ENCODE data around the gene PLCB1.
A peak's percentile ranks its signal among the peaks of the same experiment; 100 is the strongest.

Gene PLCB1

DNA sequence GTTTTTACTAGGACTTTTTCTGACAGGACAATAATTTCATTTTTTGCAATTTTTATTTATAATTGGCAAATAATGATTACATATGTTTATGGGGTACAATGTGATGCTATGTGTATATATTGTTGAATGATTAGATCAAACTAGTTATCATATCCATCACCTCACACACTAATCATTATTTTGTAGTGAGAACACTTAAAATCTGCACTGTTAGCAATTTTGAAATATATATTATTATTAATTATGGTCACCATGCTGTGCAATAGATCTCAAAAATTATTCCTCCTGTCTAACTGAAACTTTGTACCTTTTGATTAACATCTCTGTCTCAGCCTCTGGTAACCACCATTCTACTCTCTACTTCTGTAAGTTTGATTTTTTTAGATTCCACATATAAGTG is 378.7 kb downstream of the PLCB1 start:
- no peak for TF ChIP-seq JUND (IDR thresholded peaks at IDR 0.05; ENCODE audit: low read depth)
- DNase-seq (ENCODE audit: low read depth in 1 of 2, low spot score in 1 of 2) = no peak
- in situ Hi-C loops (cut with HindIII; ENCODE audit: low pct_unique_long_range_greater_than_20kb, low sequenced_read_pairs) = no loop called here

DNA sequence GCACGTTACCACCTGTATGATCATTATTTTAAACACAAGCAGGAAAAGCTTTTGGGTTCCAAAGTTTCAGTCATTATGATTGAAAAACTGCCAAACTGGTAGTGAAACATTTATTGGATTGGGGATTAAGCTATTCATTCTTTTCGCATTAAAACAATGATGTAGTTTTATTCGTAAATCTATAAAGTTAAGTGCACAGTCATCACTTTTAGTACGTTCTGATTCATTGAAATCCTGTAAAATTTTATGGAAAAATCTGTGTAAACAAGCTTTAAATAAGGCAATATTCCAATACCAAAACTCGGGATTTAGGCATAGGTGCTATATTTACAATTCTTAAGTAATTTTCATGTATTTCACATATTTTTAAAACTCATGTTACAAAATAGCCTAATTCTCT is 379.9 kb downstream of the PLCB1 start:
- in situ Hi-C loops (cut with HindIII; ENCODE audit: low pct_unique_long_range_greater_than_20kb, low sequenced_read_pairs) = no loop called here
- no peak for TF ChIP-seq JUND (IDR thresholded peaks at IDR 0.05; ENCODE audit: low read depth)
- no peak for DNase-seq (ENCODE audit: low read depth in 1 of 2, low spot score in 1 of 2)

DNA sequence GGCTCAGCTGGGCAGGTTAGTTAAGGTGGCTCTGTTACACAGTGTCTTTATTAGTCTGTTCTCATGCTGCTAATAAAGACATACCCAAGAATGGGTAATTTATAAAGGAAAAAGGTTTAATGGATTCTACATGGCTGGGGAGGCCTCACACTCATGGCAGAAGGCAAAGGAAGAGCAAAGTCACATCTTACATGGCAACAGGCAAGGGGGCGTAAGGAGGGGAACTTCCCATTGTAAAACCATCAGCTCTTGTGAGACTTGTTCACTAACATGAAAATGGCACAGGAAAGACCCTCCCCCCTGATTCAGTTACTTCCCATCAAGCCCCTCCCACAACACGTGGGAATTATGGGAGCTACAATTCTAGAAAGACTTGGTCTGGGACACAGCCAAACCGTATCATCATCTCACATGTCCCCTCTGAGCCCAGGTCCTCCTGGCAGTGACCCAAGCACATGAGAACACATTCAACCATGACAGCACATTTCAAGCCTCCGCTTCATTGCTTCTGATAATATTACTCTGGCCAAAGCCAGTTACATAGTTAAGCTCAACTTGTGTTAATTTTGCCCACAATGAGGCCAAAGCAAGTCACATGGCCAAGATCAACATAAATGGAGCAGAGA is 383.9 kb downstream of the PLCB1 start:
- no peak for TF ChIP-seq JUND (IDR thresholded peaks at IDR 0.05; ENCODE audit: low read depth)
- in situ Hi-C loops (cut with HindIII; ENCODE audit: low pct_unique_long_range_greater_than_20kb, low sequenced_read_pairs) = no loop called here
- DNase-seq (ENCODE audit: low read depth in 1 of 2, low spot score in 1 of 2) = no peak

DNA sequence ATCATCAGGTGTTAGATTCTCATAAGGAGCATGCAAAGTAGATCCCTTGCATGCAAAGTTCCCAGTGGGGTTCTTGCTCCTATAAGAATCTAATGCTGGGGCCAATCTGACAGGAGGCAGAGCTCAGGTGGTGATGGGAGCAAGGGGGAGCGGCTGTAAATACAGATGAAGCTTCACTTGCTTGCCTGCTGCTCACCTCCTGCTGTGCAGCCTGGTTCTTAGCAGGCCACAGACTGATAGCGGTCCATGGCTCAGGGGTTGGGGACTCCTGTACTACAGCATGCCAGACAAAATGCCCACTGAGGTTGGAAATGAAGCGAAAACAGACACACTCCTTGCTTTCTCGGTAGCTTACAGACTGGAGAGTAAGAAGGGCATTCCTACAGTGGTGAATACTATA is 386.8 kb downstream of the PLCB1 start:
- in situ Hi-C loops (cut with HindIII; ENCODE audit: low pct_unique_long_range_greater_than_20kb, low sequenced_read_pairs) = no loop called here
- no peak for DNase-seq (ENCODE audit: low read depth in 1 of 2, low spot score in 1 of 2)
- TF ChIP-seq JUND (IDR thresholded peaks at IDR 0.05; ENCODE audit: low read depth) = no peak

DNA sequence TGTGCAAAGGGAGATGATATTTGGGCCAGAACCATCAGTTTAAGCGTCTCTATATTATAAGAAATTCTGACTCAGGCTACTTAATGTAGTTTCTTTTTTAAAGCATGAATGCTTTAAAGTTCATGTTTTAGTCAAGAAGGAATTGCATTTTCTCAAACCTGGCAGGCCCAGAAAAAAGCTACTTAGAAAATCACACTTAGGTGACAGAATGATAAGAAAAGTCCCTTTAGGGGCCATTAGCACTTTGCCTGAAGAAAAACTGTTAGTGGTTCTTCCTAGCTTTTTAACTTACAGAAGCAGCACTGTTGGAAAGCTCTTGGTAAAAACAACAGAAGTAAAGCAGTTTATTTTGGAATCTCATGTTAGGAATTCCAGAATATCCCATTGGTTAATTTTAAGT is 387.8 kb downstream of the PLCB1 start:
- no peak for TF ChIP-seq JUND (IDR thresholded peaks at IDR 0.05; ENCODE audit: low read depth)
- DNase-seq (ENCODE audit: low read depth in 1 of 2, low spot score in 1 of 2) = no peak
- in situ Hi-C loops (cut with HindIII; ENCODE audit: low pct_unique_long_range_greater_than_20kb, low sequenced_read_pairs) = no loop called here

DNA sequence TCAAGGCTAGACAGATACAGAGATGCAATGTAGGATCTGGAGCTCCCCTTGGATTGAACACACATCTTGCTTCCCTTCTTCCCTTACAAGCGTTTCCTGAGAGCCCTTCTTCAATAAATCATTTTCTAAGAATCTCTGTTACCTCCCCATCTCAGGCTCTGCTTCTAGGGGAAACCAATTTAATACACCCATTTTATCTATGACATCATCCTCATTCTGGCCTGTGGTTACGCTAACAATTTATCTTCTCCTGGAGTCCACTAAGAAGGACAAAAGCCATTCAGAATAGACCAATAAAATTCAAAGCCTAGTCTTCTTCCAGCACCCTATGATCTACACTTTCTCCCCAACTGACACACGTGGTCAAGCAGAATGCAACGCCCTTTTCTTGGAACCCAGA is 390.1 kb downstream of the PLCB1 start:
- DNase-seq (ENCODE audit: low read depth in 1 of 2, low spot score in 1 of 2) = no peak
- TF ChIP-seq JUND (IDR thresholded peaks at IDR 0.05; ENCODE audit: low read depth) = no peak
- in situ Hi-C loops (cut with HindIII; ENCODE audit: low pct_unique_long_range_greater_than_20kb, low sequenced_read_pairs) = no loop called here

DNA sequence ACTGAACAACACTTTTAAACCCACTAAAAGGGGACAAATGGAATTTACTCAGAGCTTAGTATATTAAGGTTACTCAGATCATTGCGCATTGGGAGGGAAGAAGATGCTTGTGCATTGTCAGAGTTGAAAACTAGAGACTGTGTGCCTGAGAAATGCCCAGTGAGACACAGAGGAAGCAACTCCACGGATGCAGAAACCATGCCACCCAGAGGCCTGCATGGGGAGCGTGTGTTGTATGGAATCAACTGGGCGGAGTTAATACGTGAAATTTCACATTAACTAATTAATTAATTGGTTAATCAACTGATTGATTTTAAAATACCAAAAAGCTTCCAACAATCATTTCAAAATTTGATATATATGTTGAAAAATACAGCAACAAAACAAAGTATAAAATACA is 391.6 kb downstream of the PLCB1 start:
- DNase-seq (ENCODE audit: low read depth in 1 of 2, low spot score in 1 of 2) = peak in 1 of 2 experiments; percentile 34
- in situ Hi-C loops (cut with HindIII; ENCODE audit: low pct_unique_long_range_greater_than_20kb, low sequenced_read_pairs) = no loop called here
- TF ChIP-seq JUND (IDR thresholded peaks at IDR 0.05; ENCODE audit: low read depth) = no peak

DNA sequence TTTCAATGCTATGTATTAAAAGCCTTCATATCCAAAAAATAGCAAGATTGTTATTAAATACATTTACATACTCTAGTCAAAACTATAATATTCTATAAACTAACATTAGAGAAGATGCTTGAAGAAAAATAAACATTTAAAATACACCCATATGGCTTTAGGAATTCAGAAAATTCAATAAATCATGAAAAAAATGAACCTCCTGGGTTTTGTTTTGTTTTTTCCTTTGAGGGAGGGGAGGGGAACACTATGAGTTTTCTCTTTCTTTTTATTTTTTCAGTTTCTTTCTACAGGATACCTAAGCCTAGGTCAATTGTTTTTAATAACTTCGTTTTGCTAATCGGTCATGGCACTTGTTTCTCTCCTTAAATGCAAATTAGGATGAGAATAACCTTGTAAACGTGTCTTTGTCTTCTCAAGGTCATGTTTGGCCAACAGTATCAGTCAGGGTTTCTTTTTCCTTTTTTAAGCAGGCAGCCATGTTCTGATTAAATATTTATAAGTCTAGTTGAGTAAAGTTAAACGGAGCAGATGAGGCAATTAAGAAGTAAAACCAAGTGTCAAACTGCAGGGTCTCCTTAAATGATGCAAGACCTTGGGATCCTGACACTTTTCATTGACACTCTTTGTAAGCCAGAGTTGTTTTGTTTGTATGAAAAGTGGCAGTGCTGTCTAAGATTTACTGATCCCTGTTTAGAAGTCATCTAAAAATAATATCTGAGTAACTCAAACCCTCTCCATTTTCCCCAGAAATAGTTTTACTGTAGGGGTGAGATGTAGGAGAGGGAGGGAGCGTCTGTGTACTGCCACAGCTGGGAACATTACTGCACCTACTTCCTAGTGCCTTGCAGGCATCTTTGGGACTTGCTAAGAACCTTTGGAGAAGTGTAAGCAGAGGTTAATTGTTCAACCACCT is 392.3 kb downstream of the PLCB1 start:
- no peak for TF ChIP-seq JUND (IDR thresholded peaks at IDR 0.05; ENCODE audit: low read depth)
- no peak for DNase-seq (ENCODE audit: low read depth in 1 of 2, low spot score in 1 of 2)
- in situ Hi-C loops (cut with HindIII; ENCODE audit: low pct_unique_long_range_greater_than_20kb, low sequenced_read_pairs) = no loop called here

DNA sequence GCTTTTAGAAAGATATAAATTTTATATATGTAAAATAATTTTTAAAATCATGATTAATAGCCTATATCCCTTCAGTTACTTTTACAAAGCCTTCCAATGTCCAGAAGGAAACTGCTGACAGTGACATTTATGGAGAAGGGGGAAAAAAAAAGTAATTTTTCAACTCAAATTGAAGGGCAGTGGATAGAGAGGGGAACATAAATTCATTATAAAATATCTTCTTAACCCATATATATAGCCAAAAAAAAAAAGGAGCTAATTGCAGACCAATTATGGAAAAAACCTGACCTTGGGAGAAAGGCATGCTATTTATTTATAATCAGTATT is 392.9 kb downstream of the PLCB1 start:
- in situ Hi-C loops (cut with HindIII; ENCODE audit: low pct_unique_long_range_greater_than_20kb, low sequenced_read_pairs) = no loop called here
- TF ChIP-seq JUND (IDR thresholded peaks at IDR 0.05; ENCODE audit: low read depth) = no peak
- no peak for DNase-seq (ENCODE audit: low read depth in 1 of 2, low spot score in 1 of 2)

DNA sequence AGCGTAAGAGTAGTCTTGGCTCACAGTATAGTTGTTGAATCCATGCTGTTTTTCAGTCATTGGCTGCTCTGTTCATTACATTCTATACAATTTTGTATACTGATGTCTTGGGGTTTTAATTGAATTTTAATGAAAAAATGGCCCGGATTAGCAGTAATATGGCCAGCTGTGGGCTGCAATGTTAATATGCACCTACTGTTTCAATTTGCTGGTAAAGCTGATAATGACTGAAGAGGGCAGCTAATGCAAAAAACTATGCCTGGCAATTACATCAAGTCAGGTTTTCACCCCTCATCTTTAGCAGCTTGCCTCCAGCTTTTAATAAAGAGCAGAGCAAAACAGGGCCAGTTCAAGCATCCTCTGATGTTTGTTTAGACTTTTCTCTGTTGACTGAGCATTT is 394.5 kb downstream of the PLCB1 start:
- in situ Hi-C loops (cut with HindIII; ENCODE audit: low pct_unique_long_range_greater_than_20kb, low sequenced_read_pairs) = no loop called here
- no peak for TF ChIP-seq JUND (IDR thresholded peaks at IDR 0.05; ENCODE audit: low read depth)
- no peak for DNase-seq (ENCODE audit: low read depth in 1 of 2, low spot score in 1 of 2)

DNA sequence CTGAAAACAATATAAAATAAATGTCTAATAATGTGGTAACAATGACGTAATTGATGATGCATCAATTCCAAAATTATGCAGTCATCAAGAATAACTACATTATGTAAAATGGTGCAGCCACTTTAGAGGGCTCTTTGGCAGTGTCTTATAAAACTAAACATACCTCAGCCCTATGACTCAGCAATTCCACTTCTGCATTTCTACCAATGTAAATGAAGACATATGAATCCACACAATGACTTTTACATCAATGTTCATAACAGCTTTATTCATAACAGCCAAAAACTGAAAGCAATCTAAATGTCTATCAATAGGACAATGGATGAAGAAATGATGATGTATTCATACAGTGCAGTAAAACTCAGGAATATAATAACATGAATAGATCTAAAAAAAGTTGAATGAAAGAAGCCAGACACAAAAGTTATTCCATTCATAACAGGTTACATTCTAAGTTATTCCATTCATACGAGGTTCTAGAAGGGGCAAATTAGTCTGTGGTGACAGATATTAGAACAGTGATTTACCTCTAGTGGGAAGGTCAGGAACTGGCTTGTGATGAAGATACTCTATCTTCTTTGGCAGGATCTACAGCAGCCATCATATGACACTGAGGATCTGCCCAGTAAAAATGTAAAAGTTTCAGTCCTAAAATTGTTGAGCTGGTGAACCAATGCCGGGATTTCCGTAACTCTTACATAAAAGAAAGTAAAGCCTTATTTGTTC is 396.1 kb downstream of the PLCB1 start:
- in situ Hi-C loops (cut with HindIII; ENCODE audit: low pct_unique_long_range_greater_than_20kb, low sequenced_read_pairs) = no loop called here
- DNase-seq (ENCODE audit: low read depth in 1 of 2, low spot score in 1 of 2) = peak in 1 of 2 experiments; percentile 13
- TF ChIP-seq JUND (IDR thresholded peaks at IDR 0.05; ENCODE audit: low read depth) = no peak

DNA sequence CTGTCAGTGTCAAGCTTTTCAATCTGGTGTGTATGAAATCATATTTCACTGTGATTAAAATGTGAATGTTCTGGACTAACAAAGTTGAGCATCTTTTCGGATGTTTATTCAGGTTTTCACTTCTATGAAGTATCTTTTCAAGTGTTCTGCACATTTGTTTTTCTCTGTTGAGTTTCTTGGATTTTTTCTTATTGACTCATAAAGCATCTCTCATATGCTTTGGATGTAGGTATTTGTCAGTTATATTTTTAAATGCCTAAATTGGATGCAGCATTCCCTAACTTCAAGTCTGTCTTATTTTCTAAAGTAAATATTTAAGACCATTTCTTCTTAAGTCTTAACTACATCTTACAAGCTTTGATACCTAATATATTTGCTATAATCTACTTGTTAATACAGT is 398.0 kb downstream of the PLCB1 start:
- no peak for DNase-seq (ENCODE audit: low read depth in 1 of 2, low spot score in 1 of 2)
- no peak for TF ChIP-seq JUND (IDR thresholded peaks at IDR 0.05; ENCODE audit: low read depth)
- in situ Hi-C loops (cut with HindIII; ENCODE audit: low pct_unique_long_range_greater_than_20kb, low sequenced_read_pairs) = no loop called here

DNA sequence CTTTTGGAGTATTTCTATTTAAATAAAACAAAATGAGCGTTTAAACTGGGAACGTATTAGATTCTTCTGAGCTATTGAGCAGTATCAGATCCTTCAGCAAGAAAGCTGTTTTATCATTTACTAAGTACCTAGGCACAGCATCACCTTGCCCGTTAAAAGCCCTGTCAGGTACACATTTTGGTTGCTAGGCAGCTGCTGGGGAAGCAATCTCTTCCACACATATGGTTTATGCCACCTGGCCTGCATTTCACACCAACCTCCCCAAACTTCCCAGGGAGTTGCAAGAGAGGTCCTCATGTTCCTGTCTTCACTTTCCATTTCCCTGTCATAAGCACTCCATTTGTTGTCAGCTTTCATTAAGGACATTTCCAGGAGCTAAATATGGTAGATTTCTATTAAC is 400.1 kb downstream of the PLCB1 start:
- no peak for TF ChIP-seq JUND (IDR thresholded peaks at IDR 0.05; ENCODE audit: low read depth)
- DNase-seq (ENCODE audit: low read depth in 1 of 2, low spot score in 1 of 2) = no peak
- in situ Hi-C loops (cut with HindIII; ENCODE audit: low pct_unique_long_range_greater_than_20kb, low sequenced_read_pairs) = no loop called here

Measured in T47D (cell line).